Spleen (tissue), 7 donors: Measurements from ENCODE around the gene NOXA1.

Source experiments
- POLR2A ChIP-seq, 3 donors: fragments of 450-650 bp; IDR thresholded peaks; one replicate each; pipeline ENCODE4 v1.5.1; 2017; ENCODE audit warnings: antibody characterized with exemption in 3 of 3, mild to moderate bottlenecking in 1 of 3
- TF ChIP-seq, protein P1 (sequence below), 11 experiments: fragments of 200-600 bp in 7 of 11; fragments of 450-650 bp in 4 of 11; sonication (generic) in 4 of 11; IDR thresholded peaks in 8 of 11; conservative IDR thresholded peaks in 3 of 11; 1 replicate in 7 of 11; 2 replicates in 4 of 11; pipeline versions ENCODE4 v1.4.0 to v1.8.0; 2016 to 2021; ENCODE audit warnings: antibody characterized with exemption in 11 of 11, inconsistent platforms in 4 of 11, mild to moderate bottlenecking in 1 of 11
- donor health status: DM: no; HTN: no; CAD: no; lungs with moderate emphysema.
- donor health status: DM: no; HTN: no; CAD: no.
- donor health status: DM: no; HTN: no; CAD: no.

DNA sequence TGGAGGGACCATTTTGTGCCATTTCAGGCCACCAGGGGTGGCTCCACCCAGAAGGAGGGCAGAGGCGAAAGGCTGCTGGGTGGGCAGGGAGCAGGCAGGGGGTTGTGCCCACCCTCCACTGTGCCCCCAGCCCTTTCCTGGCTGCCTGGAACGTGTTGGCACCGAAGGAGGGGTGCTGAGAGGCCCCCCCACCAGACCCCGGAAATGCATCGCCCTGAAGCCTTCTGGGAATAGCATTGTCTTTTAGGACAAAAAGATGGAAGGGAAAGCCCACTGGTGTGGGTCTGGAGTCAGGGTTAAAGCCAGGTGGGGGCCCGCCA, 5.1 kb downstream of the NOXA1 start:
- TF ChIP-seq, protein P1, sequence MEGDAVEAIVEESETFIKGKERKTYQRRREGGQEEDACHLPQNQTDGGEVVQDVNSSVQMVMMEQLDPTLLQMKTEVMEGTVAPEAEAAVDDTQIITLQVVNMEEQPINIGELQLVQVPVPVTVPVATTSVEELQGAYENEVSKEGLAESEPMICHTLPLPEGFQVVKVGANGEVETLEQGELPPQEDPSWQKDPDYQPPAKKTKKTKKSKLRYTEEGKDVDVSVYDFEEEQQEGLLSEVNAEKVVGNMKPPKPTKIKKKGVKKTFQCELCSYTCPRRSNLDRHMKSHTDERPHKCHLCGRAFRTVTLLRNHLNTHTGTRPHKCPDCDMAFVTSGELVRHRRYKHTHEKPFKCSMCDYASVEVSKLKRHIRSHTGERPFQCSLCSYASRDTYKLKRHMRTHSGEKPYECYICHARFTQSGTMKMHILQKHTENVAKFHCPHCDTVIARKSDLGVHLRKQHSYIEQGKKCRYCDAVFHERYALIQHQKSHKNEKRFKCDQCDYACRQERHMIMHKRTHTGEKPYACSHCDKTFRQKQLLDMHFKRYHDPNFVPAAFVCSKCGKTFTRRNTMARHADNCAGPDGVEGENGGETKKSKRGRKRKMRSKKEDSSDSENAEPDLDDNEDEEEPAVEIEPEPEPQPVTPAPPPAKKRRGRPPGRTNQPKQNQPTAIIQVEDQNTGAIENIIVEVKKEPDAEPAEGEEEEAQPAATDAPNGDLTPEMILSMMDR (IDR thresholded peaks at IDR 0.05 in 8 of 11, conservative IDR thresholded peaks at IDR 0.05 in 3 of 11): no peak
- no peak for TF ChIP-seq POLR2A (IDR thresholded peaks at IDR 0.05)
